ENCODE data around the gene ATOSB.

DNA sequence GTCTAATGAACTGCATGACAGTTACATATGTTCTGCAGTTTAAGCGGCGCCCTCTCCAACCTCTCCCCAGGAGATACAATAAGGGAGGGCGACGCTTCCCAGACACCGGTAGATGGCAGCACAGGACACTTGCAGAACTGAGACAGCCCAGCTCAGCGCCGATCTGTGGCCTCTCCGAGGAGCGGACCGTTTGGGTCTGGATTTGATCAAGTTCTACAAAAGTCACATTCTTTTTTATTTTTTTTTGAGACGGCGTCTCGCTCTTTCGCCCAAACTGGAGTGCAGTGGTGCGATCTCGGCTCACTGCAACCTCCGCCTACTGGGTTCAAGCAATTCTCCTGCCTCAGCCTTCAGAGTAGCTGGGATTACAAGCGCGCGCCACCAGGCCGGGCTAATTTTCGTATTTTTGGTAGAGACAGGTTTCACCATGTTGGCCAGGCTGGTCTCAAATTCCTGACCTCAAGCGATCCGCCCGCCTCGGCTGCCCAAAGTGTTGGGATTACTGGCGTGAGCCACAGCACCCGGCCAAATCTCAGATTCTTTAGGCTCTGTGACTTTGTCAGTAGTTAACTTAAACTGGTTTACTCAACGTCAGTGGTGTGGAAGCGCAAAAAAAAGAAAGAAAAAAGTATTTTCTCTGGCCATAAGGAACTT, 1.4 kb upstream of the ATOSB start:
- TF ChIP-seq CEBPB (IDR thresholded peaks at IDR 0.05) (no peak), EP300 (IDR thresholded peaks at IDR 0.05; ENCODE audit: borderline replicate concordance) (no peak), RAD21 (IDR thresholded peaks at IDR 0.05; ENCODE audit: low read depth) (peak; percentile 96), EGR1 (IDR thresholded peaks at IDR 0.05) (no peak), FOXM1 (IDR thresholded peaks at IDR 0.05; ENCODE audit: borderline replicate concordance, low read depth) (no peak), CREB1 (IDR thresholded peaks at IDR 0.05; ENCODE audit: low read depth) (no peak), ZBTB7A (IDR thresholded peaks at IDR 0.05; ENCODE audit: low read depth) (no peak), MAX (IDR thresholded peaks at IDR 0.05) (no peak), YY1 (IDR thresholded peaks at IDR 0.05; ENCODE audit: low read depth) (no peak), TCF12 (IDR thresholded peaks at IDR 0.05; ENCODE audit: low read depth) (no peak), USF1 (IDR thresholded peaks at IDR 0.05) (no peak), TEAD4 (IDR thresholded peaks at IDR 0.05) (no peak)

Data from Ishikawa (cell line).